Activated CD4-positive, alpha-beta T cell treated with anti-CD3 and anti-CD28 coated beads, Interleukin-2, amount 50 U/mL, for 24 hours (primary cell): ENCODE results near the gene SDCBP2.

ENCODE experiments used
- DNase-seq, 2 donors: peaks; one replicate each; pipeline ENCODE4 v3.0.0-alpha.2; 2020; ENCODE audit warnings: low read depth in 1 of 2, low spot score in 1 of 2

SDCBP2 gene

DNA sequence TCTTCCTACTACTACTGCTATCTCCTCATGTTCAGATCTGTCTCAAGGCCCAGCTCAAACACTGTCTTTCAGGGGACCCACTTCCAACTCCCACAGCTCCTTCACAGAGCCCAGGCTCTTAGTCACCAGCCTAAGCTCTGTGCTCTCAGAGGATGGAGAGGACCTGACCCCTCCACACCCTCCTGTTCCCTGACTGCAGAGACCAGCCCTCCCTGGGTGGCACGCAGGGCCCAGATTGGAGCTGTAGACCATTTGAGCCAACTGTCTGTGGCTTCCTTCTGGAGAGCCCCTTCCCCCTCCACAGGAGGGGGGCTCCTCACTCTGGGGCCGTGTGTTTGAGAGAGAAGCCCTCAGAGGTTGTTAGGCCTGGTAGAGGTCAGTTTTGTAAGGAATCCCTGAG is 53.0 kb downstream of the SDCBP2 start:
- DNase-seq, result no peak

DNA sequence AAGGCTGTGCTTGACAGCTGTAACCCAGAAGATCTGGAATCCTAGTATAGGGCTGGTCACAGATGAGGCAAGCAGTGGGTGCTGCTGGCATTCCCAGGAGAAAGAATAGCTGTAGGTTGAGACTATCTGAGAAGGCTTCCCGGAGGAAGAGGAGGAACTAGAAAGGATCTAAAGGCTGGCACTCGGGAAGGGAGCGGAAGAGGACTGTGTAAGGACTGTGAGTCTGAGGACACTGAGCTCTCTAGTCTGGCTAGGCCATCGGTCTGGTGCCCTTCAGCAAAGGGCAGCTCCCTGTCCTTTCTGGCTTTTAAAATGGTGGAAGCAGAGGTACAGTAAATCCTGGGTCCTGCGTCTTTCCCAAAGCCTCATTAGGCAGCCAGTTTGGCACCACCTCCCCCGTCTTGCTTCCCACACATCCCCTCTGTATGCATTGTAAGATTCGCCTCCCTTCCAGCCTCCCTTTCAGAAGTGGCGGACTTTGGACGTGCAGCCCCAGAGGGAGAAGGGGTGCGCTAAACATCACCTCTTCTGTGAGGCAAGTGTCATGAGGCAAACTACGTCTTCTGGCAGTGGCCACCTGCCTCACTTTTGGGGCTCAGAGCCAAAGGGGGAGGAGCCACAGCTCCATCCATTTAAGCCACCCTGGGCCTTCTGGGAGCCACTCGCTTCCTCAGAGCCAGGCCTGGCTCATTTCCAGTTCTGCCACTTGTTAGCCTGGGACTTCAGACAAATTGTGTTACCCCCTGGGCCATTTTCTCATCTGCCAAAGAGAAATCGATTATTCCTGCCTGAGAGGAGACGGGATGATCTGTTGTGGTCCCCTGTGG is 54.2 kb downstream of the SDCBP2 start:
- no peak for DNase-seq

GRCh38 chr20:1273366-1273765 is 55.6 kb downstream of the SDCBP2 start:
- no peak for DNase-seq

DNA sequence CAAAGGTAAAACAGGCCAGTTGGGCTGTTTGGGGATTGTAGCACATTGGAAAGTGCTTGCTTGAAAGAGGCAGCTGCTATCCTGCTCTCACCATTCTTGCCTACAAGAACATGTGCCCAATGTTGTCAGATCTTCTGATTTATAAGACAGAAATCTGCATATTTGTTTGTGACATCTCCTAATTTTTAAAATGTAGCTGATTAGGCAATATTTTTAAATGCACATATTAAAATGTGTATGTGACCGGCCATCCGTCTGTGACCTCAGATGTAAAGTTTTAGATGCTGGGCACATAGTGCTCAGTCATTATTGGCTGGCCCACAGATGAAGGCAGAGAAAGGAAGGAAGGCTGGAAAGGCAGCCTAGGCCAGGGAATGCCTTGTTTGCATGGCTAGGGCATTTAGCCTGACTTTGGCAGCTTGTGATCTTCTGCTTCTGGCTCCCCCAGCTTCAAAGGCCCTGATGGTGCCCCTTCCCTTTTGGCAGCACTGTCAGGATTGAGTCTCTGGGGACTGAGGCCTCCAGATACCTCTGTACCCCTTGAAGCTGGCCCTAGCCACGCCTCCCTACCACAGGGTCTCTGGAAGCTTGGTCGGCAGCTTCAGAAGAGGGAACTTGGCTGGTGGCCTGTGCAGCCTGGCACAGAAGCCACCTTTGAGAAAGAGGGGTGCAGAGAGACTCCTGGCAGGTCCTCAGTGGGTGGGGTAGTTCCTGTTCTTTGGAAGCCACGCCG is 56.4 kb downstream of the SDCBP2 start:
- no peak for DNase-seq

DNA sequence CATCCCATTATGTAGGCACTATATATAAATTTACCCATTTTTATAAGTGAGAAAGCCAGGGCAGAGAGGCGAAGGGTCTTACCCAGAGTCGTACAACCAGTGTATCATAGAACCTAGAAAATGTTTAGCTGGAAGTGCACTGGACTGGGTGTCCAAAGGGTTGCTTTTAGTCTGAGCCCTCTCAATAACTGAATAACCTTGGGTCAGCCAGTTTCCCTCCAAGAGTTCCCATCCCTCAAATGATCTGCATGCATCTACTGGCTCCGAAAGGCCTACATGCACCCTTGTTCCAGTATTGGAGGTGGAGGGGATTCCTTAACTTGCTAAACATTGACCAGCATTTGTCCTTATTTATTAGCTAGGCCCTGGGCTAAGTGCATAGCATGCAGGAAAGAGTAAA is 59.1 kb downstream of the SDCBP2 start:
- DNase-seq, result no peak

DNA sequence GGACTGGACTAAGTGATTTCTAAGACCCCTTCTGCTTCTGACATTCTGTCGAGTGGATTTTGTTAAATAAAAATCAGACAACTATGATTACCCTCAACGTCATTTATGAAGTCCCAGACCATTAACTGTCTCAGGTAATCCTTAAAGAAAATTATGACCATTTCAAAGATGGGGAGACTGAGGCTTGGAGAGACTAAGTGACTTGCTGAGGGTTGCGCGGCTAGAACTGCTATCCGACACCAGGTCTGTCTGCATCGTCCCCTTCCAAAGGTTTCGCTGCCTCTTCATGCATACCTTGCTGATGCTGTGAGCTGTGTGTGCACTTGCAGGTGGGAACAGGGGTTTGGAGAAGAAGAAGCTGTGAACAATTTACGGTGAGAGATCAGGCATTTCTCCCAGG is 59.7 kb downstream of the SDCBP2 start:
- no peak for DNase-seq

DNA sequence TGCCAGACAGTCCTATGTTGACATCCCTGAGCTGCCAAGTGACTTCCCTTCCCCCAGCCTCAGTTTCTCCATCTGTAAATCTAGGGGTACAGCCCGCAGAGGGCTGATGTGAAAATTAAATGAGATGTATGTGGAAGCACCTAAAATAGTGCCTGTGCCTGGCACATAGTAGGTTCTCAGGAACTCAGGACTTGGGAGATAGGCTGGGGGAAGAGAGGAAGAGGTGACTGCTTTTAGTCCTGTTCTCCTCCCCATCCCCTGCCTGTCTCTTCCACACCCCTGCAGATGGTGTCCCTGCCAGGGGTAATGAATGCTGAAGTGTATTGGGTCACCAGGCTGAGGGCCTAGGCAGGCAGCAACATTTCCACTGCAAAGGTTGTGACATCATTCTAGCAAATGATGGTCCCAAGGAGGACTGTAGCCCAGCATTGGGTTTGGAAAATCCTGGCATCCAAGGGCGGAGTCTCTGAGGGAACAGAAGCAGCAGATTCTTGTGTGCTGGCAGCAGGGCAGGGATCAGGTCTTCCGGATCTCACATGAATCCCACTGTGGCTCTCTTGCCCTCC is 61.0 kb downstream of the SDCBP2 start:
- DNase-seq, result no peak

DNA sequence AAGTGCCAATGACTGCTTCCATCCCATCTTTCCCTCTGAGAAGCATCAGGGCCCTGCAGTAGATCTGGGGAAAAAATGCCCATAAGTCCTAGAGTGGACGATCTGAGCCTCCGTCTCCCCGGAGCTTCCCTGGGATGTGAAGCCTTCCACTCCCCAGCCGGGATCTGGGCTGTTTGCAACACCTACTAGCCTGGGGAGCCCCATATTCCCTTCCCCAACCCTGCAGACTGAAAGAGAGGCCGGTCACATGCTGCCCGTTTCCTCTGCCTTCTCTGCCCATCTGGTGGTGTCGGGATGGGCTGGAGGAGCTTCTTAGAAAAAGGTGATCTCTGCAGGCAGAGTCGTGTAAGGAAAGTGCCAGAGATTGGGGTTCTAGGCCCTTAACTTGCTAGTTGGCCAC is 61.8 kb downstream of the SDCBP2 start:
- no peak for DNase-seq

- DNase-seq, result peak; percentile 37 to 61
Measured at GRCh38 chr20:1266167-1266973, 62.6 kb downstream of the SDCBP2 start, which contains the start of gene SNPH. Gene SNPH, plus strand, starts transcription at chr20:1266294. Its CDS starts 29,946 bp downstream, at chr20:1296240.

GRCh38 chr20:1265916-1266166 is 63.1 kb downstream of the SDCBP2 start:
- no peak for DNase-seq

DNA sequence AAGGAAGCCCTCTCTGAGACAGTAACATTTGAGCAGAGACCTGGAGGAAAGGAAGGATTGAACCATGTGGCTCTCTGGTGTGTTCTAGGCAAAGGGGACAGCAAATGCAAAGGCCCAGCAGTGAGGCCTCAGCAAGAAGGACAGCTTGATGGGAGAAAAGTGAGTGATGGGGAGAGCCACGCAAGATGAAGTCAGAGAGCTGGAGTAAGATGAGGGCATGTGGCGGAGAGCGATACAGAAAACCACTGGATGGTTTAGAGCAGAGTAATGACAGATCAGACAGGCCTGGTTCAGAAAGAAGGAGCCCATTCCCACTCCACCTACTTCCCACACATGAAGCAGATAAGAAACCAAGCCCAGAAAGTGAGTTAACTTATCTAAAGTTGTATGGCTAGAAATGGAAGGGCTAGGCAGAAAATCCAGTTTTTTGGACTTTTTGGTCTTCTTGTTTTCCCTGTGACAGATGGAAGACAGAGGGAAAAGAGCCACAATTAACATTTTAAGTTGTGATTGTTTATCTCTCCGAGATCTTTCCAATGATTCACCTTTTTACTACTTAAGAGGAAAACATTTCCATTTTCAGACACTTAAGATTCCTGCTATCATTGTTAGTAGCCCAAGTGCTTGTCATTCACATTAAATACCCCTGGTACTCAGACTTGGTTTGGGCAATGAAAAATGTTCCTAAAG is 63.6 kb downstream of the SDCBP2 start:
- DNase-seq, result no peak

GRCh38 chr20:1264727-1265126 is 64.2 kb downstream of the SDCBP2 start:
- no peak for DNase-seq

- no peak for DNase-seq
Measured at GRCh38 chr20:1263853-1264252, 65.1 kb downstream of the SDCBP2 start.
